SH-SY5Y (cell line): ENCODE measurements around the gene INHA.

Experiments used
- GATA2 ChIP-seq: IDR thresholded peaks from 2 replicates; pipeline ENCODE4 v1.6.1; 2011; ENCODE audit warnings: mild to moderate bottlenecking, low read depth, low read length
- GATA3 ChIP-seq: IDR thresholded peaks from 2 replicates; pipeline ENCODE4 v1.6.1; 2011; ENCODE audit warnings: low read depth, mild to moderate bottlenecking, low read length, moderate library complexity

GRCh38 chr2:219553168-219553417 lies 19.0 kb upstream of the INHA start:
- no peak for TF ChIP-seq GATA2
- no peak for TF ChIP-seq GATA3
